Neural progenitor cell (in vitro differentiated cells): ENCODE data around the gene ZNF667.

Source experiments
- CTCF ChIP-seq: fragments of 200-600 bp; sonication (generic); IDR thresholded peaks from 2 replicates; pipeline ENCODE4 v1.5.1; 2017; ENCODE audit warnings: antibody characterized with exemption, mild to moderate bottlenecking
- EZH2 ChIP-seq: fragments of 200-600 bp; sonication (generic); IDR thresholded peaks from 2 replicates; pipeline ENCODE4 v1.6.1; 2017; ENCODE audit warnings: antibody characterized with exemption, mild to moderate bottlenecking, moderate library complexity

DNA sequence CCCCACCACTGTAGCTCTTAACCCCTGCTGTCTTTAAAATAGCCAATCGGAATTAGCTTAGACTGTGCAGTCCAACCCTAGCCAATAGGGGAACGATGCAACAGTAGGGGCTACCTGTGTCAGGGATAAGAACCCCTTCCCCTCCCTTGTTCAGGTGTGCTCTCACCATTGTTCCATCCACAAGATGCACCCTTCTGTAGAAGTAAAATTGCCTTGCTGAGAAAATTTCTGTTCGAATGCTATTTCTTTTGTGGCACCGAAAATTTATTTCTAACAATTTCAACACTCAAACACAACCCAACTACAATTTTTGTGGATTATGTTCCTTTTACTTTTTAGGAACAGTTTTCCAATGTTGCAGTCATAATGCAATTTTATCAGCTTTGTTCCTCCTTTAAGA is 76.7 kb downstream of the ZNF667 start:
- TF ChIP-seq CTCF: no peak
- TF ChIP-seq EZH2: no peak
